Caco-2 (cell line): Measurements from ENCODE around the gene NUP98. TPM values are rescaled to one million over a fixed set of nuclear protein-coding genes. Genes with fewer than 3 reads are reported as not detected.

Experiments
- BruUV-seq: library from RNA; stranded (reverse); fragments of 400-500 nt; replicated peaks from 2 replicates; lab custom pipeline; 2021; lab: Mats Ljungman, UMichigan
- CTCF ChIA-PET: fragments of 300-600 bp; sonication (Branson Sonifier 250); formaldehyde crosslinking; loops from one replicate; lab custom pipeline; 2022; ENCODE audit warnings: antibody characterized with exemption; lab: Charles Lee
- POLR2A ChIA-PET: fragments of 300-600 bp; sonication (Branson Sonifier 250); formaldehyde crosslinking; loops from one replicate; lab custom pipeline; 2022; ENCODE audit warnings: antibody characterized with exemption; lab: Charles Lee
- DNase-seq, 2 experiments: peaks; one replicate each; pipeline versions ENCODE4 v3.0.0 to v3.0.0-alpha.2; 2020 to 2022
- H3K27me3 ChIP-seq: replicated peaks from 2 replicates; pipeline ENCODE4 v1.6.0; 2011; ENCODE audit warnings: low read length; ENCODE audit not compliant: control insufficient read depth, insufficient read depth
- H3K36me3 ChIP-seq: 2 replicates; pipeline ENCODE4 v1.5.1; 2011; ENCODE audit warnings: low read length; ENCODE audit not compliant: control insufficient read depth, insufficient read depth
- H3K4me1 ChIP-seq: fragments of 250-450 bp; sonication (Bioruptor Pico); 2 replicates; pipeline ENCODE4 v1.5.1; 2020; ENCODE audit warnings: mild to moderate bottlenecking
- H3K4me3 ChIP-seq: 2 replicates; pipeline ENCODE4 v1.5.1; 2011; ENCODE audit warnings: low read depth, mild to moderate bottlenecking, control low read depth, low read length
- H3K9me3 ChIP-seq: fragments of 250-450 bp; sonication (Bioruptor Pico); 2 replicates; pipeline ENCODE4 v1.5.1; 2020; ENCODE audit warnings: mild to moderate bottlenecking, moderate library complexity
- H3K27ac Mint-ChIP-seq: one replicate; pipeline ENCODE4 v1.8.0; 2022; ENCODE audit warnings: mixed read lengths; ENCODE audit not compliant: unreplicated experiment
- H3K27me3 Mint-ChIP-seq: one replicate; pipeline ENCODE4 v1.8.0; 2022; ENCODE audit warnings: mixed read lengths; ENCODE audit not compliant: insufficient read depth, unreplicated experiment
- H3K36me3 Mint-ChIP-seq: one replicate; pipeline ENCODE4 v1.8.0; 2022; ENCODE audit warnings: mild to moderate bottlenecking, mixed read lengths; ENCODE audit not compliant: insufficient read depth, unreplicated experiment
- H3K4me1 Mint-ChIP-seq: one replicate; pipeline ENCODE4 v1.8.0; 2022; ENCODE audit warnings: low read depth, mixed read lengths; ENCODE audit not compliant: unreplicated experiment
- H3K4me3 Mint-ChIP-seq: one replicate; pipeline ENCODE4 v1.8.0; 2022; ENCODE audit warnings: mild to moderate bottlenecking, moderate library complexity, mixed read lengths; ENCODE audit not compliant: unreplicated experiment
- H3K9me3 Mint-ChIP-seq: one replicate; pipeline ENCODE4 v1.8.0; 2022; ENCODE audit warnings: mixed read lengths; ENCODE audit not compliant: unreplicated experiment
- intact Hi-C: fragments of 100-400 bp; cut with micrococcal nuclease; formaldehyde crosslinking; loops from one replicate; pipeline ENCODE4 v1.10.0; 2022; ENCODE audit not compliant: unreplicated experiment
- total RNA-seq: library from RNA; stranded (reverse); gene quantifications from 2 replicates; pipeline ENCODE4 v1.2.3, GENCODE V29; 2022
- TF ChIP-seq, protein P1 (sequence below), 2 experiments: fragments of 200-600 bp in 1 of 2; IDR thresholded peaks; 1 replicate in 1 of 2; 2 replicates in 1 of 2; pipeline versions ENCODE4 v1.5.1 to v1.8.0; 2011 to 2022; ENCODE audit warnings: antibody characterized with exemption in 1 of 2, control low read depth in 1 of 2, inconsistent platforms in 1 of 2, low read depth in 1 of 2, low read length in 1 of 2, mild to moderate bottlenecking in 1 of 2, moderate library complexity in 1 of 2; ENCODE audit not compliant: insufficient read depth in 1 of 2, severe bottlenecking in 1 of 2, unreplicated experiment in 1 of 2

The NUP98 gene
- total RNA-seq, 1 experiment from 2014 or later: 146 TPM

DNA sequence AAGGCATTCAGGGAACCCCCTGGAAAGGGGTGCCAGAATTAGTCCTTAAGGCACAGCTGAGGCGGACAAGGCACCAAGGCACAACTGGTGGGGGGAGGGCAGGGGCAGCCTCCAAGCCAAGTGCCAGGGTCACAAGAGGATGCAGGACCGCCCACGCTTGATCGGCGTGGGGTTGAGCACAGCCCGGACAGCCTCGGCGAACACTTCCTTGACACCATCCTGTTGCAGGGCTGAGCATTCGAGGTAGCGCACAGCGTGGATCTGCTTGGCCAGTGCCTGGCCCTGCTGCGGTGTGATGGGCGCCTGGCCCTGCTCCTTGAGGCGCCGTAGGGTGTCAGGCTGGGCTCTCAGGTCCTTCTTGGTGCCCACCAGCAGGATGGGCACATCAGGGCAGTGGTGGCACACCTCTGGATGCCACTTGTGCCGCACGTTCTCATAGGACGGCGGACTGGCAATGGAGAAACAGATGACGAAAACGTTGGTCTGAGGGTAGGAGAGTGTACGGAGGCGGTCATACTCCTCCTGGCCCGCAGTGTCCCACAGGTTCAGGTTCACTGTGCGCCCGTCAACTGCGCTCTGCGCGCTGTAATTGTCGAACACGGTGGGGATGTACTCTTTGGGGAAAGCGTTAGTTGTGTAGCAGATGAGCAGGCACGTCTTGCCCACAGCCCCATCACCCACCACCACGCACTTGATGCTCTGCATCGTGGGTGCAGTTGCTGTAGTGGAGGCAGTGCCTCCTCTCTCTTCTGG is 30.3 kb upstream of the NUP98 start:
- TF ChIP-seq, protein P1, sequence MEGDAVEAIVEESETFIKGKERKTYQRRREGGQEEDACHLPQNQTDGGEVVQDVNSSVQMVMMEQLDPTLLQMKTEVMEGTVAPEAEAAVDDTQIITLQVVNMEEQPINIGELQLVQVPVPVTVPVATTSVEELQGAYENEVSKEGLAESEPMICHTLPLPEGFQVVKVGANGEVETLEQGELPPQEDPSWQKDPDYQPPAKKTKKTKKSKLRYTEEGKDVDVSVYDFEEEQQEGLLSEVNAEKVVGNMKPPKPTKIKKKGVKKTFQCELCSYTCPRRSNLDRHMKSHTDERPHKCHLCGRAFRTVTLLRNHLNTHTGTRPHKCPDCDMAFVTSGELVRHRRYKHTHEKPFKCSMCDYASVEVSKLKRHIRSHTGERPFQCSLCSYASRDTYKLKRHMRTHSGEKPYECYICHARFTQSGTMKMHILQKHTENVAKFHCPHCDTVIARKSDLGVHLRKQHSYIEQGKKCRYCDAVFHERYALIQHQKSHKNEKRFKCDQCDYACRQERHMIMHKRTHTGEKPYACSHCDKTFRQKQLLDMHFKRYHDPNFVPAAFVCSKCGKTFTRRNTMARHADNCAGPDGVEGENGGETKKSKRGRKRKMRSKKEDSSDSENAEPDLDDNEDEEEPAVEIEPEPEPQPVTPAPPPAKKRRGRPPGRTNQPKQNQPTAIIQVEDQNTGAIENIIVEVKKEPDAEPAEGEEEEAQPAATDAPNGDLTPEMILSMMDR (IDR thresholded peaks at IDR 0.05; ENCODE audit: insufficient read depth in 1 of 2, low read depth in 1 of 2, low read length in 1 of 2, severe bottlenecking in 1 of 2, unreplicated experiment in 1 of 2): no peak
- H3K4me1 Mint-ChIP-seq: no peaks in the 10 kb centered on the region
- H3K36me3 Mint-ChIP-seq: peaks cover 54% of the 10 kb centered on the region
- no peaks in the 10 kb centered on the region for H3K9me3 Mint-ChIP-seq
- DNase-seq: no peak
- BruUV-seq: TSS peak; percentile 26
- H3K4me3 Mint-ChIP-seq: no peak overlapping the region
- Histone ChIP-seq H3K9me3 (no peaks in the 10 kb centered on the region), H3K4me3 (no peak overlapping the region), H3K27me3 (no peaks in the 10 kb centered on the region), H3K36me3 (no peaks in the 10 kb centered on the region; the same call in none of the 2 replicates), H3K4me1 (no peaks in the 10 kb centered on the region)
- ChIA-PET CTCF (interaction anchor here (2.0 kb wide), 1 partner anchor 14 kb away, joined by 13 read pairs; the partner anchor contains the start of gene RHOG), POLR2A (no interaction called here)
- no peaks in the 10 kb centered on the region for H3K27me3 Mint-ChIP-seq
- peak overlapping the region; percentile 74 for H3K27ac Mint-ChIP-seq
- intact Hi-C loops: no loop called here

DNA sequence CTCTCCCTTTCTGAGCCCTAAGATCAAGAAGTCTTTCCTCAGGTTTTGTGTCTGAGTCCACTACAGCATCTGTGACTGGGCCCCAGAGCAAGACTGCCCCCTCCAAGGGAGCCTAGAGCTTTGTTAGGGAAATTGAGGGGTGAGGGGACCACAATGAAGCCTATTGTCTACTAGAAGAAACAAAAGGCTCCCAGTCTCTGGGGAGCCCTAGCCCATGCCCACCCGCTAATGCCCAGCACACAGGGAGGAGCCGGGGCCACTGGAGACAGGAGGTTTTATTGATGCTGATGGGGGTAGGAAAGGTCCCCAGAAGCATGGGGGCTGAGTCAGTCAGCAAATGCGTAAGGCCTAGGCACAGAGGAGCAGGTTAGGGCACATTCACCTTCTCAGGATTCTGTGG is 29.4 kb upstream of the NUP98 start:
- no peaks in the 10 kb centered on the region for H3K4me1 Mint-ChIP-seq
- H3K27ac Mint-ChIP-seq: peak overlapping the region; percentile 74
- H3K9me3 Mint-ChIP-seq: no peaks in the 10 kb centered on the region
- H3K4me3 Mint-ChIP-seq: no peak overlapping the region
- Histone ChIP-seq H3K36me3 (no peaks in the 10 kb centered on the region; the same call in none of the 2 replicates), H3K4me1 (no peaks in the 10 kb centered on the region), H3K27me3 (no peaks in the 10 kb centered on the region), H3K9me3 (no peaks in the 10 kb centered on the region), H3K4me3 (no peak overlapping the region)
- no peak for DNase-seq
- ChIA-PET CTCF (interaction anchor here (2.0 kb wide), 1 partner anchor 14 kb away, joined by 13 read pairs; the partner anchor contains the start of gene RHOG), POLR2A (no interaction called here)
- no peaks in the 10 kb centered on the region for H3K27me3 Mint-ChIP-seq
- H3K36me3 Mint-ChIP-seq: peaks cover 51% of the 10 kb centered on the region
- TF ChIP-seq, protein P1 (IDR thresholded peaks at IDR 0.05; ENCODE audit: insufficient read depth in 1 of 2, low read depth in 1 of 2, low read length in 1 of 2, severe bottlenecking in 1 of 2, unreplicated experiment in 1 of 2): no peak
- intact Hi-C loops: no loop called here
- BruUV-seq: no TSS peak

DNA sequence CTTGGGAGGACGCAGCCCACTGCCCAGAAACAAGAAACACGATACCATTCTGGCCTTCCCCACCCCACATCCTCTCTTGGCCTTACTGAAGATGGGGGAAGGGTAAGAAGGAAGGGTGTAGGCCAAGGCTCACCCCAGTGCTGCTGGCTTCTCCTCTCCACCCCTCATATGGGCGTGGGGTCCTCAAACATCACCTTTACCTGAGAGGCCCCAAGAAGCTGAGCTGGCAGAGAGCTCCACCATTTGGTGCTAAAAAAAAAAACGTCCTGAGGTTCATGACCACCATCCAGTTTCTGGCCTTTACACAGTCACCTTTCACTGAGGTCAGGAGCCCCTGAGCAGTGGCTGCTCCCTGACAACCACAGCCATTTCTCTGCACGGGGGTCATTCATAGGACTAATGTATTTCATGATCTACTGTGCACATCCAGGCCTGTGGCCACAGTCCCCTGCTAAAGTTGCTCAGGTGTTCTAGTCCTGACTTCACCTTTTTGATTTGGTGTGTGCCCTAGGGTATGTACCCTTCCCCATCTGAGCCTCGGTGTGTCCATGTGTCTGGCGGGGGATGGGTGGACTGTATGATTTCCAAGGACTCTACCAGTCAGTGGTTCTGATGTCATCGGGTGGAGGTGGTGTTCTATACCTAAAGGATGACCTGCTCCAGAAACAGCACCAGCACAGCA is 28.3 kb upstream of the NUP98 start:
- intact Hi-C loops: no loop called here
- Mint-ChIP-seq H3K27ac (no peak overlapping the region), H3K4me1 (no peaks in the 10 kb centered on the region), H3K36me3 (peaks cover 51% of the 10 kb centered on the region), H3K9me3 (no peaks in the 10 kb centered on the region), H3K4me3 (no peak overlapping the region), H3K27me3 (no peaks in the 10 kb centered on the region)
- BruUV-seq: TSS peak; percentile 48
- ChIA-PET POLR2A (no interaction called here), CTCF (interaction anchor here (1.3 to 2.0 kb wide), 2 partner anchors 16 to 24 kb away, joined by 7 to 13 read pairs; partner anchors contain the start of gene RHOG)
- no peaks in the 10 kb centered on the region for H3K9me3 ChIP-seq
- no peaks in the 10 kb centered on the region for H3K4me1 ChIP-seq
- TF ChIP-seq, protein P1 (IDR thresholded peaks at IDR 0.05; ENCODE audit: insufficient read depth in 1 of 2, low read depth in 1 of 2, low read length in 1 of 2, severe bottlenecking in 1 of 2, unreplicated experiment in 1 of 2): no peak
- no peaks in the 10 kb centered on the region; the same call in none of the 2 replicates for H3K36me3 ChIP-seq
- no peak overlapping the region for H3K4me3 ChIP-seq
- DNase-seq: no peak
- H3K27me3 ChIP-seq: no peaks in the 10 kb centered on the region
